ENCODE results near the gene MYBPHL.

The MYBPHL gene, protein sequence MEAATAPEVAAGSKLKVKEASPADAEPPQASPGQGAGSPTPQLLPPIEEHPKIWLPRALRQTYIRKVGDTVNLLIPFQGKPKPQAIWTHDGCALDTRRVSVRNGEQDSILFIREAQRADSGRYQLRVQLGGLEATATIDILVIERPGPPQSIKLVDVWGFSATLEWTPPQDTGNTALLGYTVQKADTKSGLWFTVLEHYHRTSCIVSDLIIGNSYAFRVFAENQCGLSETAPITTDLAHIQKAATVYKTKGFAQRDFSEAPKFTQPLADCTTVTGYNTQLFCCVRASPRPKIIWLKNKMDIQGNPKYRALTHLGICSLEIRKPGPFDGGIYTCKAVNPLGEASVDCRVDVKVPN

GRCh38 chr1:109306832-109307273 is at the start of gene MYBPHL:
Gene MYBPHL (minus strand): TSS chr1:109307011. CDS start chr1:109306991, 20 bp downstream.
- TF ChIP-seq GATA2 (IDR thresholded peaks at IDR 0.05; ENCODE audit: low read depth, low read length): no peak
- TF ChIP-seq GATA3 (IDR thresholded peaks at IDR 0.05; ENCODE audit: low read depth, low read length): no peak

- no peak for TF ChIP-seq GATA3 (IDR thresholded peaks at IDR 0.05; ENCODE audit: low read depth, low read length)
- no peak for TF ChIP-seq GATA2 (IDR thresholded peaks at IDR 0.05; ENCODE audit: low read depth, low read length)
These were observed 49.7 kb upstream of the MYBPHL start for GRCh38 chr1:109356505-109356904.

GRCh38 chr1:109354929-109355328 is 48.1 kb upstream of the MYBPHL start:
- TF ChIP-seq GATA3 (IDR thresholded peaks at IDR 0.05; ENCODE audit: low read depth, low read length) (no peak), GATA2 (IDR thresholded peaks at IDR 0.05; ENCODE audit: low read depth, low read length) (no peak)

- TF ChIP-seq GATA2 (IDR thresholded peaks at IDR 0.05; ENCODE audit: low read depth, low read length): no peak
- TF ChIP-seq GATA3 (IDR thresholded peaks at IDR 0.05; ENCODE audit: low read depth, low read length): no peak
These were observed 44.6 kb upstream of the MYBPHL start for GRCh38 chr1:109351457-109351856.

DNA sequence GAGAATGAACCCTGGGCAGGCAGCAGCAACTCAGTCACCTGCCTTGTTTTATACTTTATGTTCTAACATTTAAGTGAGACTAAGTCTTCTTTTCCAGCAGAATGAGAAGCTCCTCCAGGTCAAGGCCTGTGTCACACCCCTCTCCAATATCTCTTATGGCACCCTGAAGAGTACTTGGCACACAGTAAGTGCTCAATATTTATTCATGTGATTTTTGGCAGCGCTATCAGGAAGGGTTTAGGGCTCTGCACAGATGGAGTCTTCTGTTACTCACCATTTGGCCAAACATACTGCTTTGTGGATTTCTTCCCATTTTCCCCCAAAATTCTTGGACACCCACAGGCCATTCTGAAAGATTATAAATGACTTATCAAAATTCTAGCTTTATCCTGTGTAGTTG is 43.8 kb upstream of the MYBPHL start:
- TF ChIP-seq GATA3 (IDR thresholded peaks at IDR 0.05; ENCODE audit: low read depth, low read length) (no peak), GATA2 (IDR thresholded peaks at IDR 0.05; ENCODE audit: low read depth, low read length) (no peak)

DNA sequence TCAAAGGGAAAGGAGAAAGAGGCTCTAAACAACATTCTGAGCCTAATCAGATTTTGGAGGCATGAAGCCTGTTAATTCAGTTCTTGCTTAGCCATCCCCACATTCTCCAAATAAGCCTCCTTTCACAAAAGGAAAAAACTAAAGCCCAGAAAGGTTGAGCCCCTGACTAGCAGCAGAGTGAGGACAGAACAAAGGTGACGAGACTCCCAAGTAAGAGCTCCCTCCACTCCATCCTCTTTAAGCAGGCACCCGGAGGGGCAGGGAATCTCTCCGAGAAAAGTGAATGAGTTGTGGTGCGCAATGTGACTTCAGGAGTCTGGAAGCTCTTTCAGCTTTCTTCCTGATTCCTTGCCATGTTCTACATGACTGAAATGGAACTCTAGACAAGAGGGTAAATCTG is 43.4 kb upstream of the MYBPHL start:
- no peak for TF ChIP-seq GATA2 (IDR thresholded peaks at IDR 0.05; ENCODE audit: low read depth, low read length)

DNA sequence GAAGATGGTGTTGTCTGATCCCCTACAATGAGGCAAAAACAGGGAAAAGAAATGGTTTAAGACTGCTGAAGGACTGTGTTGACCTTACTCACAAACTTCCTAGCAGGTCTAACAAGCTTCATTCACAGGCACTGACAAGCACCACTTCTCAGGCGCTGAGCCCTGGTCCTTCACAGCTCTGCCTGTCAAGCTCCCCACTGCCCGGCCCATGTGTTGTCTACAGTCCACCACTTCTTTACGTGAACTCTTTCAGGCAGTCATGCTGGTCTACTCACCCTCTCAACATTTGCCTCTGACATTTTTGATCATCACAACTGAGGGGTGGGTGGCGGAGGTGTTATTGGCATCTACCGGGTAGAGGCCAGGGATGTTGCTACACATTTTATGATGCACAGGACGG is 40.7 kb upstream of the MYBPHL start:
- TF ChIP-seq GATA2 (IDR thresholded peaks at IDR 0.05; ENCODE audit: low read depth, low read length) (no peak), GATA3 (IDR thresholded peaks at IDR 0.05; ENCODE audit: low read depth, low read length) (no peak)

GRCh38 chr1:109341944-109342930 is 35.4 kb upstream of the MYBPHL start:
- no peak for TF ChIP-seq GATA3 (IDR thresholded peaks at IDR 0.05; ENCODE audit: low read depth, low read length)
- TF ChIP-seq GATA2 (IDR thresholded peaks at IDR 0.05; ENCODE audit: low read depth, low read length): no peak

DNA sequence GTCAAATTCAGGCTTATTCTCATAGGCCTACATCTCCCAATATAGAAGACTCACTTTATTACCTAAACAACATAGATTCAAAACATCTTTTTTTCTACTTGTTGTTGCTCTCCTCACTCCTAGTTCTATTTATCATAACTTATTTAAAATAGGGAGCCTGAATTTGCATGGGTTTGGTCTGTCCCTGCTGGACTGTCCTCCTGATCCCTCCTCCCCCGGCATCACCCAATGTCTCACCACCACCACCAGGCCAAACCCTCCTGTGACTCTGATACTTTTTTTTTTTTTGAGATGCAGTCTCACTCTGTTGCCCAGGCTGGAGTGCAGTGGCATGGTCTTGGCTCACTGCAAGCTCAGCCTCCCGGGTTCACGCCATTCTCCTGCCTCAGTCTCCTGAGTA is 31.8 kb upstream of the MYBPHL start:
- no peak for TF ChIP-seq GATA3 (IDR thresholded peaks at IDR 0.05; ENCODE audit: low read depth, low read length)

DNA sequence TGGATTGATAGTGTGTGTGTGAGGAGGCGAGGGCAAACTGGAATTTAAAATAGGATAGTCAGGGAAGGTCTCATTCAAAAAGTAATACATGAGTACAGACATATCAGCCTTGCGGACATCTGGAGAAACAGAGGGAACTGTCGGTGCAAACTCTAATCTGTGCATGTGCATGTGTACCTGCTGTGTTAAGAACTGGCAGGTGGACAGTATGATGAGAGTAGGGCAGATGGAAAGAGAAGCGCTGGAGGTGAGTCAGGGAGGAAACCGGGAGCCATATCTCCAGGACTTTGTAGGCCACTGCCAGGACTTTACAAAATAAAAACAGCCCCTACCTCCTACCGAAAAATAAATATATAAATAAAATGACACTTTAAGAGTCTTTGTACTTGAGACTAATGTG is 31.3 kb upstream of the MYBPHL start:
- TF ChIP-seq GATA2 (IDR thresholded peaks at IDR 0.05; ENCODE audit: low read depth, low read length) (no peak), GATA3 (IDR thresholded peaks at IDR 0.05; ENCODE audit: low read depth, low read length) (no peak)

GRCh38 chr1:109335091-109335490 is 28.3 kb upstream of the MYBPHL start:
- TF ChIP-seq GATA2 (IDR thresholded peaks at IDR 0.05; ENCODE audit: low read depth, low read length) (no peak), GATA3 (IDR thresholded peaks at IDR 0.05; ENCODE audit: low read depth, low read length) (no peak)

- TF ChIP-seq GATA2 (IDR thresholded peaks at IDR 0.05; ENCODE audit: low read depth, low read length) (no peak), GATA3 (IDR thresholded peaks at IDR 0.05; ENCODE audit: low read depth, low read length) (no peak)
These were observed 24.3 kb upstream of the MYBPHL start for GRCh38 chr1:109331113-109331512.

DNA sequence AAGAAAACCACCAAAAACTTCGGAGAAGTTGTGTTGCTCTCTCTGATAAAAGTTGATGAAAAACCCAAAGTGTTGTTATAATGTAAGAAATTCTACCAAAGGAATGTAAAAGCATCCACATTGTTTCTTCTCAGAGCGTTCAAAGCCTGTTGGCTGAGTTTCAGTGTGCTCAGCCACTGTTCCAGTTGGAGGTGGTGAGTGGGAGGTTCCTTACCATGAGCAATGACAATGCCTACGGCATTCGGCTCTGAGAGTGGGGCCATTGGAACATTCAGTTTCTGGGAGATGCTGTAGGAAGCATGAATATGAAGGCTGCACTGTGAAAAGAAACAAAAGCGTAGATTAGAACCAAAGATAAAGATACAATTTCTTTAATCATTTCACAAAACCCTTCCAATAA is 20.5 kb upstream of the MYBPHL start:
- no peak for TF ChIP-seq GATA2 (IDR thresholded peaks at IDR 0.05; ENCODE audit: low read depth, low read length)
- no peak for TF ChIP-seq GATA3 (IDR thresholded peaks at IDR 0.05; ENCODE audit: low read depth, low read length)

- TF ChIP-seq GATA2 (IDR thresholded peaks at IDR 0.05; ENCODE audit: low read depth, low read length): no peak
These were observed 16.2 kb upstream of the MYBPHL start for GRCh38 chr1:109322974-109323373.

DNA sequence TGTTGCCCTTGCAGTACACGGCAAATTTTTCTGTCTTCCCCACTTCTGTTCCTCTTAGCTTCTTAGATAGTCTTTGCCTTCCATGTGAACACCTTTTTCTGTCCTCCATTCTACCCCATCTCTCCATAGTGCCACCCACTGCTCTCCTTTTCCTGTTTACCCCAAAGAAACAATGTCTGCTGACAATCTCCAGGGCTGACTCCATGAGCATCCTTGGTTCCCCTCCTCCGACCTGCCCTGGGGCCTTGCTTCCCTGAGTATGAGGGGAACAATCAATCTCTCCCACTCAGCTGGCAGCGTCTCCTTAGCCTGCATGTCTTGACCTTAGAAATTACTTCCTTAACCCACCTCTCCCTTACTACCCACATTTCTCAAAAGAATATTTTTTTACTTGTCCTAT is 12.3 kb upstream of the MYBPHL start:
- TF ChIP-seq GATA2 (IDR thresholded peaks at IDR 0.05; ENCODE audit: low read depth, low read length): no peak
- no peak for TF ChIP-seq GATA3 (IDR thresholded peaks at IDR 0.05; ENCODE audit: low read depth, low read length)

Measured in SH-SY5Y (cell line).